Activated CD8-positive, alpha-beta memory T cell treated with anti-CD3 and anti-CD28 coated beads, Interleukin-2, amount 50 U/mL, for 4 hours (primary cell): ENCODE measurements around the gene ALKBH5.
A peak's percentile ranks its signal among the peaks of the same experiment; 100 is the strongest.
"Not testable (repeated sequence)": the region's sequence is repeated elsewhere in the genome, so short reads cannot be mapped to it uniquely, and the experiment has no call there.

Experiments used
- DNase-seq: peaks from one replicate; pipeline ENCODE4 v3.0.0-alpha.2; 2020

ALKBH5 gene

GRCh38 chr17:18187821-18188761, 4.5 kb downstream of the ALKBH5 start:
- no peak for DNase-seq

GRCh38 chr17:18190628-18191235, 7.1 kb downstream of the ALKBH5 start:
- DNase-seq = no peak

- DNase-seq = no peak
Measured at GRCh38 chr17:18191236-18191667, 7.6 kb downstream of the ALKBH5 start.

- no peak for DNase-seq
Measured at GRCh38 chr17:18191967-18192366, 8.3 kb downstream of the ALKBH5 start.

GRCh38 chr17:18194394-18194793, 10.8 kb downstream of the ALKBH5 start:
- DNase-seq = no peak

- DNase-seq = no peak
Measured at GRCh38 chr17:18194804-18195203, 11.2 kb downstream of the ALKBH5 start.

- DNase-seq = no peak
Measured at GRCh38 chr17:18195246-18195645, 11.6 kb downstream of the ALKBH5 start.

GRCh38 chr17:18197535-18198194, 14.0 kb downstream of the ALKBH5 start:
- no peak for DNase-seq

- DNase-seq = no peak
Measured at GRCh38 chr17:18198530-18198929, 14.9 kb downstream of the ALKBH5 start.

GRCh38 chr17:18201108-18201507, 17.5 kb downstream of the ALKBH5 start:
- no peak for DNase-seq

GRCh38 chr17:18203308-18203707, 19.7 kb downstream of the ALKBH5 start:
- DNase-seq = no peak

GRCh38 chr17:18205861-18206260, 22.2 kb downstream of the ALKBH5 start:
- no peak for DNase-seq

GRCh38 chr17:18206962-18207361, 23.3 kb downstream of the ALKBH5 start:
- DNase-seq = no peak

- DNase-seq = no peak
Measured at GRCh38 chr17:18208092-18208491, 24.5 kb downstream of the ALKBH5 start.

- no peak for DNase-seq
Measured at GRCh38 chr17:18213666-18214270, 30.1 kb downstream of the ALKBH5 start.

GRCh38 chr17:18216906-18217305, 33.3 kb downstream of the ALKBH5 start:
- not testable (repeated sequence) for DNase-seq

GRCh38 chr17:18217412-18218015, 33.9 kb downstream of the ALKBH5 start:
- peak; percentile 75 for DNase-seq

GRCh38 chr17:18218756-18219415, 35.3 kb downstream of the ALKBH5 start:
- DNase-seq = no peak

GRCh38 chr17:18224053-18224386, 40.4 kb downstream of the ALKBH5 start:
- DNase-seq = no peak

- no peak for DNase-seq
Measured at GRCh38 chr17:18224387-18225120, 40.9 kb downstream of the ALKBH5 start.

- peak; percentile 96 for DNase-seq
Measured at GRCh38 chr17:18225121-18225641, 41.6 kb downstream of the ALKBH5 start, which contains the start of gene LLGL1. Gene LLGL1, plus strand, starts transcription at chr17:18225635. Its CDS starts 48 bp downstream, at chr17:18225683.
